CD8-positive, alpha-beta memory T cell (primary cell): ENCODE data around the gene OBSCN. TPM values are rescaled to one million over a fixed set of nuclear protein-coding genes. Genes with fewer than 3 reads are reported as not detected.
A peak's percentile ranks its signal among the peaks of the same experiment; 100 is the strongest.

Experiments
- CTCF ChIA-PET: fragments of 350-600 bp; sonication (Branson Sonifier 250); formaldehyde crosslinking; loops from one replicate; lab custom pipeline; 2021; ENCODE audit warnings: antibody characterized with exemption; lab: Charles Lee
- POLR2A ChIA-PET: fragments of 350-600 bp; sonication (Branson Sonifier 250); formaldehyde crosslinking; loops from one replicate; lab custom pipeline; 2021; ENCODE audit warnings: antibody characterized with exemption; lab: Charles Lee
- DNase-seq, 5 donors: peaks; one replicate each; pipeline versions ENCODE4 v3.0.0 to v3.0.0-alpha.2; 2020 to 2022; ENCODE audit warnings: mixed read lengths in 1 of 5
- H3K27ac ChIP-seq: one replicate; pipeline ENCODE4 v1.7.0; 2013; ENCODE audit warnings: low read depth, mild to moderate bottlenecking, low read length, moderate library complexity
- H3K27me3 ChIP-seq: 2 replicates; pipeline ENCODE4 v1.7.0; 2013; ENCODE audit warnings: low read length, mild to moderate bottlenecking; ENCODE audit not compliant: insufficient read depth, poor library complexity, severe bottlenecking
- H3K36me3 ChIP-seq: 2 replicates; pipeline ENCODE4 v1.7.0; 2013; ENCODE audit warnings: mild to moderate bottlenecking, low read length, moderate library complexity; ENCODE audit not compliant: insufficient read depth
- H3K4me1 ChIP-seq: 2 replicates; pipeline ENCODE4 v1.7.0; 2013; ENCODE audit warnings: mild to moderate bottlenecking, low read length, moderate library complexity; ENCODE audit not compliant: insufficient read depth
- H3K4me3 ChIP-seq: 2 replicates; pipeline ENCODE4 v1.7.0; 2013; ENCODE audit warnings: mild to moderate bottlenecking, low read length
- H3K9me3 ChIP-seq: 2 replicates; pipeline ENCODE4 v1.7.0; 2013; ENCODE audit warnings: mild to moderate bottlenecking, low read length
- H3K27ac Mint-ChIP-seq, 8 donors: one replicate each; pipeline ENCODE4 v1.8.0; 2020 to 2021; ENCODE audit warnings: mixed read lengths in 8 of 8, mild to moderate bottlenecking in 6 of 8, inconsistent platforms in 3 of 8, moderate library complexity in 3 of 8
- H3K27me3 Mint-ChIP-seq, 2 donors: one replicate each; pipeline ENCODE4 v1.8.0; 2020 to 2021; ENCODE audit warnings: mixed read lengths in 2 of 2, mild to moderate bottlenecking in 1 of 2, moderate library complexity in 1 of 2
- H3K36me3 Mint-ChIP-seq, 3 donors: one replicate each; pipeline ENCODE4 v1.8.0; 2020 to 2021; ENCODE audit warnings: mixed read lengths in 3 of 3, inconsistent platforms in 1 of 3, mild to moderate bottlenecking in 1 of 3
- H3K4me1 Mint-ChIP-seq, 3 donors: one replicate each; pipeline ENCODE4 v1.8.0; 2020 to 2021; ENCODE audit warnings: mixed read lengths in 3 of 3, inconsistent platforms in 1 of 3, mild to moderate bottlenecking in 1 of 3
- H3K4me3 Mint-ChIP-seq, 7 donors: one replicate each; pipeline ENCODE4 v1.8.0; 2020 to 2021; ENCODE audit warnings: mixed read lengths in 7 of 7, mild to moderate bottlenecking in 6 of 7, moderate library complexity in 4 of 7, inconsistent platforms in 2 of 7
- H3K9me3 Mint-ChIP-seq, 5 donors: one replicate each; pipeline ENCODE4 v1.8.0; 2020 to 2022; ENCODE audit warnings: mixed read lengths in 5 of 5, mild to moderate bottlenecking in 3 of 5, moderate library complexity in 2 of 5, inconsistent platforms in 1 of 5
- polyA plus RNA-seq: library from polyadenylated mRNA; unstranded; fragments of 300-500 nt; fragmentation: Illumina TruSeq; gene quantifications from one replicate; pipeline ENCODE4 v1.2.3, GENCODE V29; 2021
- total RNA-seq, 2 experiments: library from RNA; stranded (reverse); gene quantifications; one replicate each; pipeline ENCODE4 v1.2.3, GENCODE V29; 2021

Gene OBSCN
- total and polyA plus RNA-seq, 3 experiments from 2014 or later = 3.0 to 13.6 (median 10.9) TPM

GRCh38 chr1:228308085-228308601, 100.3 kb downstream of the OBSCN start:
- Mint-ChIP-seq H3K27me3 (no peaks in the 10 kb centered on the region), H3K9me3 (peaks cover 0 to 14% (median 12%) of the 10 kb centered on the region in 5 donors), H3K36me3 (peaks cover 9 to 23% (median 9%) of the 10 kb centered on the region in 3 donors), H3K27ac (no peak overlapping the region), H3K4me1 (no peaks in the 10 kb centered on the region), H3K4me3 (peak overlapping the region in 1 of 7 donors; percentile 51)
- no peaks in the 10 kb centered on the region for H3K4me1 ChIP-seq
- no peaks in the 10 kb centered on the region for H3K27me3 ChIP-seq
- no peaks in the 10 kb centered on the region for H3K36me3 ChIP-seq
- ChIA-PET POLR2A (no interaction called here), CTCF (no interaction called here)
- H3K4me3 ChIP-seq = no peak overlapping the region
- DNase-seq = peak in 1 of 5 donors; percentile 37
- H3K27ac ChIP-seq = no peak overlapping the region
- no peaks in the 10 kb centered on the region for H3K9me3 ChIP-seq

GRCh38 chr1:228308628-228309325, 100.9 kb downstream of the OBSCN start:
- peaks cover 6 to 19% (median 6%) of the 10 kb centered on the region in 3 donors for H3K36me3 Mint-ChIP-seq
- Histone ChIP-seq H3K9me3 (no peaks in the 10 kb centered on the region), H3K27ac (no peak overlapping the region), H3K27me3 (no peaks in the 10 kb centered on the region), H3K4me3 (no peak overlapping the region), H3K36me3 (no peaks in the 10 kb centered on the region), H3K4me1 (no peaks in the 10 kb centered on the region)
- H3K27me3 Mint-ChIP-seq = no peaks in the 10 kb centered on the region
- POLR2A ChIA-PET = no interaction called here
- H3K9me3 Mint-ChIP-seq = peaks cover 0 to 12% (median 8%) of the 10 kb centered on the region in 5 donors
- CTCF ChIA-PET = no interaction called here
- H3K27ac Mint-ChIP-seq = peak overlapping the region in 3 of 8 donors; percentile 13 to 36 (median 35)
- no peak overlapping the region for H3K4me3 Mint-ChIP-seq
- no peaks in the 10 kb centered on the region for H3K4me1 Mint-ChIP-seq
- peak in 1 of 5 donors; percentile 41 for DNase-seq

- Mint-ChIP-seq H3K27ac (peak overlapping the region in 1 of 8 donors; percentile 36), H3K36me3 (peaks cover 4 to 12% (median 4%) of the 10 kb centered on the region in 3 donors), H3K4me3 (no peak overlapping the region), H3K4me1 (no peaks in the 10 kb centered on the region), H3K27me3 (no peaks in the 10 kb centered on the region), H3K9me3 (peaks cover 0 to 8% (median 5%) of the 10 kb centered on the region in 5 donors)
- Histone ChIP-seq H3K36me3 (no peaks in the 10 kb centered on the region), H3K4me1 (no peaks in the 10 kb centered on the region), H3K9me3 (no peaks in the 10 kb centered on the region), H3K4me3 (no peak overlapping the region), H3K27me3 (no peaks in the 10 kb centered on the region), H3K27ac (no peak overlapping the region)
- ChIA-PET POLR2A (no interaction called here), CTCF (no interaction called here)
- peak in 1 of 5 donors; percentile 34 for DNase-seq
Measured at GRCh38 chr1:228309326-228310067, 101.7 kb downstream of the OBSCN start.

- no peak overlapping the region for H3K4me3 ChIP-seq
- H3K9me3 Mint-ChIP-seq = peaks cover 0 to 6% (median 3%) of the 10 kb centered on the region in 5 donors
- POLR2A ChIA-PET = no interaction called here
- no peaks in the 10 kb centered on the region for H3K27me3 ChIP-seq
- CTCF ChIA-PET = no interaction called here
- no peak for DNase-seq
- H3K4me1 Mint-ChIP-seq = no peaks in the 10 kb centered on the region
- no peaks in the 10 kb centered on the region for H3K9me3 ChIP-seq
- no peak overlapping the region for H3K27ac ChIP-seq
- no peaks in the 10 kb centered on the region for H3K36me3 ChIP-seq
- H3K27me3 Mint-ChIP-seq = no peaks in the 10 kb centered on the region
- H3K4me1 ChIP-seq = no peaks in the 10 kb centered on the region
- H3K4me3 Mint-ChIP-seq = no peak overlapping the region
- no peak overlapping the region for H3K27ac Mint-ChIP-seq
- H3K36me3 Mint-ChIP-seq = peaks cover 3 to 9% (median 7%) of the 10 kb centered on the region in 3 donors
Measured at GRCh38 chr1:228310162-228310792, 102.4 kb downstream of the OBSCN start.

GRCh38 chr1:228311091-228311490, 103.2 kb downstream of the OBSCN start:
- Mint-ChIP-seq H3K9me3 (peaks cover 0 to 6% (median 3%) of the 10 kb centered on the region in 5 donors), H3K4me1 (no peaks in the 10 kb centered on the region), H3K27ac (no peak overlapping the region), H3K36me3 (peaks cover 3 to 9% (median 8%) of the 10 kb centered on the region in 3 donors), H3K4me3 (no peak overlapping the region), H3K27me3 (no peaks in the 10 kb centered on the region)
- Histone ChIP-seq H3K27me3 (no peaks in the 10 kb centered on the region), H3K4me3 (no peak overlapping the region), H3K27ac (no peak overlapping the region), H3K36me3 (no peaks in the 10 kb centered on the region), H3K9me3 (no peaks in the 10 kb centered on the region), H3K4me1 (no peaks in the 10 kb centered on the region)
- POLR2A ChIA-PET = no interaction called here
- no peak for DNase-seq
- CTCF ChIA-PET = no interaction called here

- Histone ChIP-seq H3K4me3 (no peak overlapping the region), H3K27me3 (no peaks in the 10 kb centered on the region), H3K9me3 (no peaks in the 10 kb centered on the region), H3K4me1 (no peaks in the 10 kb centered on the region), H3K36me3 (no peaks in the 10 kb centered on the region), H3K27ac (no peak overlapping the region)
- H3K27ac Mint-ChIP-seq = no peak overlapping the region
- H3K36me3 Mint-ChIP-seq = peaks cover 3 to 9% (median 8%) of the 10 kb centered on the region in 3 donors
- H3K27me3 Mint-ChIP-seq = no peaks in the 10 kb centered on the region
- H3K4me3 Mint-ChIP-seq = no peak overlapping the region
- POLR2A ChIA-PET = no interaction called here
- H3K9me3 Mint-ChIP-seq = peaks cover 0 to 6% (median 3%) of the 10 kb centered on the region in 5 donors
- CTCF ChIA-PET = no interaction called here
- no peaks in the 10 kb centered on the region for H3K4me1 Mint-ChIP-seq
- DNase-seq = peak in 1 of 5 donors; percentile 32
Measured at GRCh38 chr1:228312136-228312764, 104.4 kb downstream of the OBSCN start.

- no peak overlapping the region for H3K4me3 Mint-ChIP-seq
- Histone ChIP-seq H3K9me3 (no peaks in the 10 kb centered on the region), H3K27ac (no peak overlapping the region), H3K4me1 (no peaks in the 10 kb centered on the region), H3K4me3 (no peak overlapping the region), H3K36me3 (no peaks in the 10 kb centered on the region), H3K27me3 (no peaks in the 10 kb centered on the region)
- H3K27me3 Mint-ChIP-seq = no peaks in the 10 kb centered on the region
- CTCF ChIA-PET = no interaction called here
- H3K36me3 Mint-ChIP-seq = peaks cover 3 to 17% (median 9%) of the 10 kb centered on the region in 3 donors
- H3K27ac Mint-ChIP-seq = no peak overlapping the region
- POLR2A ChIA-PET = no interaction called here
- no peaks in the 10 kb centered on the region for H3K4me1 Mint-ChIP-seq
- peak in 1 of 5 donors; percentile 36 for DNase-seq
- peaks cover 0 to 6% (median 3%) of the 10 kb centered on the region in 5 donors for H3K9me3 Mint-ChIP-seq
Measured at GRCh38 chr1:228313536-228314277, 105.9 kb downstream of the OBSCN start.
